K562 (cell line): ENCODE measurements around the gene FRMD4A.

Experiments used
- BDP1 ChIP-seq: IDR thresholded peaks from 3 replicates; pipeline ENCODE4 v1.6.1; 2011; ENCODE audit not compliant: insufficient read length, insufficient read depth
- FOSL1 ChIP-seq: fragments of 200-800 bp; sonication (Bioruptor generic); conservative IDR thresholded peaks from 2 replicates; pipeline ENCODE4 v1.6.1; 2016; ENCODE audit warnings: missing genetic modification characterization, missing compliant biosample characterization
- HIVEP1 ChIP-seq: fragments of 250-450 bp; sonication (Bioruptor Pico); IDR thresholded peaks from 2 replicates; pipeline ENCODE4 v1.4.0; 2020; ENCODE audit warnings: mild to moderate bottlenecking
- JUNB ChIP-seq: fragments of 450-650 bp; formaldehyde crosslinking; conservative IDR thresholded peaks from 2 replicates; pipeline ENCODE4 v1.4.0; 2020; ENCODE audit warnings: mild to moderate bottlenecking
- LARP7 ChIP-seq: fragments of 450-650 bp; IDR thresholded peaks from 2 replicates; pipeline ENCODE4 v1.6.1; 2016
- POLR2A ChIP-seq: fragments of 450-650 bp; conservative IDR thresholded peaks from 2 replicates; pipeline ENCODE4 v1.6.1; 2016
- SAFB ChIP-seq: fragments of 200-400 bp; formaldehyde crosslinking; IDR thresholded peaks from 2 replicates; pipeline ENCODE4 v1.6.1; 2017; ENCODE audit warnings: low read depth, low read length, borderline replicate concordance
- U2AF2 ChIP-seq: fragments of 200-400 bp; formaldehyde crosslinking; optimal IDR thresholded peaks from 2 replicates; pipeline ENCODE3; 2017; ENCODE audit warnings: low read depth, mild to moderate bottlenecking, low read length
- ZNF274 ChIP-seq: IDR thresholded peaks from 2 replicates; pipeline ENCODE4 v1.6.1; 2011; ENCODE audit warnings: low read depth, mild to moderate bottlenecking, low read length, moderate library complexity, borderline replicate concordance
- ZNF436 ChIP-seq: fragments of 250-450, 450-650 bp; sonication (Bioruptor Pico); formaldehyde crosslinking; IDR thresholded peaks from 2 replicates; pipeline ENCODE4 v1.7.0; 2020; ENCODE audit warnings: mild to moderate bottlenecking
- TF ChIP-seq, protein P1 (sequence below): fragments of 450-650 bp; IDR thresholded peaks from 2 replicates; pipeline ENCODE4 v1.6.1; 2016; ENCODE audit warnings: mild to moderate bottlenecking, moderate library complexity
- TF ChIP-seq, protein P2 (sequence below), 3 experiments: fragments of 200-800 bp in 1 of 3; fragments of 250-450 bp in 1 of 3; fragments of 450-650 bp in 1 of 3; sonication (Bioruptor Pico) in 1 of 3; sonication (Bioruptor generic) in 1 of 3; formaldehyde crosslinking in 1 of 3; IDR thresholded peaks; 2 replicates each; pipeline versions ENCODE4 v1.6.1 to v1.8.0; 2016 to 2022; ENCODE audit warnings: mild to moderate bottlenecking in 2 of 3, missing genetic modification characterization in 2 of 3, missing compliant biosample characterization in 1 of 3, moderate library complexity in 1 of 3
- TF ChIP-seq, protein P3 (sequence below), 3 experiments: IDR thresholded peaks in 2 of 3; conservative IDR thresholded peaks in 1 of 3; 2 replicates each; pipeline ENCODE4 v1.5.1; 2011 to 2012; ENCODE audit warnings: low read length in 3 of 3, mild to moderate bottlenecking in 3 of 3, control low read depth in 2 of 3, improper control_type of control experiment in 1 of 3, inconsistent platforms in 1 of 3, low read depth in 1 of 3, mixed read lengths in 1 of 3, moderate library complexity in 1 of 3; ENCODE audit not compliant: insufficient read depth in 2 of 3

DNA sequence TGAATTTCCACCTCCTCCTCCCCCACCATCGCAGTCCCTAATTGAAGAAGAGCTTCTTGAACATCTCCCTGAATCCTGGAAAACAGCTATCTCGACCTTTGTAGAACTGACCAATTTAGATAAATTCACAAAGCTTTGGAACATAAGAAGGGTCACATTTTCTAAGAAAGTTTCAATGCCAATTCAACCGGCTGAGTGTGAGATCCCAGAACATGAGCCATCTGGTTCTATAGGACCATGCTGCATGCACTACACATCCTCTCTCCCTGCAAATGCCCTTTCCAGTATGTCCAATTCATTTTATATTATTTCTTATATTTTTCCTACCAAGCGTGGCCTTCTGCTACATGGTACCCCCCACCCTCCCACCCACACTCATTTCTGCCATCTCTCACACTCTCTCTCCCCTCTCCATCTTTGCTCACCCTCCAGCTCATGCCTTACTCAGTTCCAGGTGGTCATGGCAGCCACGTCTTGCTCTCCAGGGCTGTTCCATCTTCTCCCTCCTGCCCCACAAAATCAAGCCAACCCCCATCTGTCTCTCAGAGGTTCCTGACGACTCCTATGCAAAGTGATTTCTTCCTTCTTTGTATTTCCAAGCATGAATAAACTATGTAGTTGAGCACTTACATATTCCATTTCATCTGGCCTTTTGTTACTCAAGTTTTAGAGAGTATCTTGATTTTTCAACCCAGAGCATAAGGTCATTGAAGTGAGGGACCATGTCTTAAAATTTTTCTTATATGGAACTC is 19.3 kb downstream of the FRMD4A start:
- TF ChIP-seq, protein P1, sequence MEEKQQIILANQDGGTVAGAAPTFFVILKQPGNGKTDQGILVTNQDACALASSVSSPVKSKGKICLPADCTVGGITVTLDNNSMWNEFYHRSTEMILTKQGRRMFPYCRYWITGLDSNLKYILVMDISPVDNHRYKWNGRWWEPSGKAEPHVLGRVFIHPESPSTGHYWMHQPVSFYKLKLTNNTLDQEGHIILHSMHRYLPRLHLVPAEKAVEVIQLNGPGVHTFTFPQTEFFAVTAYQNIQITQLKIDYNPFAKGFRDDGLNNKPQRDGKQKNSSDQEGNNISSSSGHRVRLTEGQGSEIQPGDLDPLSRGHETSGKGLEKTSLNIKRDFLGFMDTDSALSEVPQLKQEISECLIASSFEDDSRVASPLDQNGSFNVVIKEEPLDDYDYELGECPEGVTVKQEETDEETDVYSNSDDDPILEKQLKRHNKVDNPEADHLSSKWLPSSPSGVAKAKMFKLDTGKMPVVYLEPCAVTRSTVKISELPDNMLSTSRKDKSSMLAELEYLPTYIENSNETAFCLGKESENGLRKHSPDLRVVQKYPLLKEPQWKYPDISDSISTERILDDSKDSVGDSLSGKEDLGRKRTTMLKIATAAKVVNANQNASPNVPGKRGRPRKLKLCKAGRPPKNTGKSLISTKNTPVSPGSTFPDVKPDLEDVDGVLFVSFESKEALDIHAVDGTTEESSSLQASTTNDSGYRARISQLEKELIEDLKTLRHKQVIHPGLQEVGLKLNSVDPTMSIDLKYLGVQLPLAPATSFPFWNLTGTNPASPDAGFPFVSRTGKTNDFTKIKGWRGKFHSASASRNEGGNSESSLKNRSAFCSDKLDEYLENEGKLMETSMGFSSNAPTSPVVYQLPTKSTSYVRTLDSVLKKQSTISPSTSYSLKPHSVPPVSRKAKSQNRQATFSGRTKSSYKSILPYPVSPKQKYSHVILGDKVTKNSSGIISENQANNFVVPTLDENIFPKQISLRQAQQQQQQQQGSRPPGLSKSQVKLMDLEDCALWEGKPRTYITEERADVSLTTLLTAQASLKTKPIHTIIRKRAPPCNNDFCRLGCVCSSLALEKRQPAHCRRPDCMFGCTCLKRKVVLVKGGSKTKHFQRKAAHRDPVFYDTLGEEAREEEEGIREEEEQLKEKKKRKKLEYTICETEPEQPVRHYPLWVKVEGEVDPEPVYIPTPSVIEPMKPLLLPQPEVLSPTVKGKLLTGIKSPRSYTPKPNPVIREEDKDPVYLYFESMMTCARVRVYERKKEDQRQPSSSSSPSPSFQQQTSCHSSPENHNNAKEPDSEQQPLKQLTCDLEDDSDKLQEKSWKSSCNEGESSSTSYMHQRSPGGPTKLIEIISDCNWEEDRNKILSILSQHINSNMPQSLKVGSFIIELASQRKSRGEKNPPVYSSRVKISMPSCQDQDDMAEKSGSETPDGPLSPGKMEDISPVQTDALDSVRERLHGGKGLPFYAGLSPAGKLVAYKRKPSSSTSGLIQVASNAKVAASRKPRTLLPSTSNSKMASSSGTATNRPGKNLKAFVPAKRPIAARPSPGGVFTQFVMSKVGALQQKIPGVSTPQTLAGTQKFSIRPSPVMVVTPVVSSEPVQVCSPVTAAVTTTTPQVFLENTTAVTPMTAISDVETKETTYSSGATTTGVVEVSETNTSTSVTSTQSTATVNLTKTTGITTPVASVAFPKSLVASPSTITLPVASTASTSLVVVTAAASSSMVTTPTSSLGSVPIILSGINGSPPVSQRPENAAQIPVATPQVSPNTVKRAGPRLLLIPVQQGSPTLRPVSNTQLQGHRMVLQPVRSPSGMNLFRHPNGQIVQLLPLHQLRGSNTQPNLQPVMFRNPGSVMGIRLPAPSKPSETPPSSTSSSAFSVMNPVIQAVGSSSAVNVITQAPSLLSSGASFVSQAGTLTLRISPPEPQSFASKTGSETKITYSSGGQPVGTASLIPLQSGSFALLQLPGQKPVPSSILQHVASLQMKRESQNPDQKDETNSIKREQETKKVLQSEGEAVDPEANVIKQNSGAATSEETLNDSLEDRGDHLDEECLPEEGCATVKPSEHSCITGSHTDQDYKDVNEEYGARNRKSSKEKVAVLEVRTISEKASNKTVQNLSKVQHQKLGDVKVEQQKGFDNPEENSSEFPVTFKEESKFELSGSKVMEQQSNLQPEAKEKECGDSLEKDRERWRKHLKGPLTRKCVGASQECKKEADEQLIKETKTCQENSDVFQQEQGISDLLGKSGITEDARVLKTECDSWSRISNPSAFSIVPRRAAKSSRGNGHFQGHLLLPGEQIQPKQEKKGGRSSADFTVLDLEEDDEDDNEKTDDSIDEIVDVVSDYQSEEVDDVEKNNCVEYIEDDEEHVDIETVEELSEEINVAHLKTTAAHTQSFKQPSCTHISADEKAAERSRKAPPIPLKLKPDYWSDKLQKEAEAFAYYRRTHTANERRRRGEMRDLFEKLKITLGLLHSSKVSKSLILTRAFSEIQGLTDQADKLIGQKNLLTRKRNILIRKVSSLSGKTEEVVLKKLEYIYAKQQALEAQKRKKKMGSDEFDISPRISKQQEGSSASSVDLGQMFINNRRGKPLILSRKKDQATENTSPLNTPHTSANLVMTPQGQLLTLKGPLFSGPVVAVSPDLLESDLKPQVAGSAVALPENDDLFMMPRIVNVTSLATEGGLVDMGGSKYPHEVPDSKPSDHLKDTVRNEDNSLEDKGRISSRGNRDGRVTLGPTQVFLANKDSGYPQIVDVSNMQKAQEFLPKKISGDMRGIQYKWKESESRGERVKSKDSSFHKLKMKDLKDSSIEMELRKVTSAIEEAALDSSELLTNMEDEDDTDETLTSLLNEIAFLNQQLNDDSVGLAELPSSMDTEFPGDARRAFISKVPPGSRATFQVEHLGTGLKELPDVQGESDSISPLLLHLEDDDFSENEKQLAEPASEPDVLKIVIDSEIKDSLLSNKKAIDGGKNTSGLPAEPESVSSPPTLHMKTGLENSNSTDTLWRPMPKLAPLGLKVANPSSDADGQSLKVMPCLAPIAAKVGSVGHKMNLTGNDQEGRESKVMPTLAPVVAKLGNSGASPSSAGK = no peak
- TF ChIP-seq, protein P2, sequence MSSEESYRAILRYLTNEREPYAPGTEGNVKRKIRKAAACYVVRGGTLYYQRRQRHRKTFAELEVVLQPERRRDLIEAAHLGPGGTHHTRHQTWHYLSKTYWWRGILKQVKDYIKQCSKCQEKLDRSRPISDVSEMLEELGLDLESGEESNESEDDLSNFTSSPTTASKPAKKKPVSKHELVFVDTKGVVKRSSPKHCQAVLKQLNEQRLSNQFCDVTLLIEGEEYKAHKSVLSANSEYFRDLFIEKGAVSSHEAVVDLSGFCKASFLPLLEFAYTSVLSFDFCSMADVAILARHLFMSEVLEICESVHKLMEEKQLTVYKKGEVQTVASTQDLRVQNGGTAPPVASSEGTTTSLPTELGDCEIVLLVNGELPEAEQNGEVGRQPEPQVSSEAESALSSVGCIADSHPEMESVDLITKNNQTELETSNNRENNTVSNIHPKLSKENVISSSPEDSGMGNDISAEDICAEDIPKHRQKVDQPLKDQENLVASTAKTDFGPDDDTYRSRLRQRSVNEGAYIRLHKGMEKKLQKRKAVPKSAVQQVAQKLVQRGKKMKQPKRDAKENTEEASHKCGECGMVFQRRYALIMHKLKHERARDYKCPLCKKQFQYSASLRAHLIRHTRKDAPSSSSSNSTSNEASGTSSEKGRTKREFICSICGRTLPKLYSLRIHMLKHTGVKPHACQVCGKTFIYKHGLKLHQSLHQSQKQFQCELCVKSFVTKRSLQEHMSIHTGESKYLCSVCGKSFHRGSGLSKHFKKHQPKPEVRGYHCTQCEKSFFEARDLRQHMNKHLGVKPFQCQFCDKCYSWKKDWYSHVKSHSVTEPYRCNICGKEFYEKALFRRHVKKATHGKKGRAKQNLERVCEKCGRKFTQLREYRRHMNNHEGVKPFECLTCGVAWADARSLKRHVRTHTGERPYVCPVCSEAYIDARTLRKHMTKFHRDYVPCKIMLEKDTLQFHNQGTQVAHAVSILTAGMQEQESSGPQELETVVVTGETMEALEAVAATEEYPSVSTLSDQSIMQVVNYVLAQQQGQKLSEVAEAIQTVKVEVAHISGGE (CRISPR knock-in tag; IDR thresholded peaks at IDR 0.05) = no peak
- TF ChIP-seq LARP7 (no peak), FOSL1 (tag) (no peak), BDP1 (no peak), ZNF274 (no peak), POLR2A (no peak), U2AF2 (no peak), SAFB (no peak), ZNF436 (CRISPR knock-in tag) (no peak), JUNB (CRISPR knock-in tag) (no peak), HIVEP1 (CRISPR knock-in tag) (no peak)
- TF ChIP-seq, protein P3, sequence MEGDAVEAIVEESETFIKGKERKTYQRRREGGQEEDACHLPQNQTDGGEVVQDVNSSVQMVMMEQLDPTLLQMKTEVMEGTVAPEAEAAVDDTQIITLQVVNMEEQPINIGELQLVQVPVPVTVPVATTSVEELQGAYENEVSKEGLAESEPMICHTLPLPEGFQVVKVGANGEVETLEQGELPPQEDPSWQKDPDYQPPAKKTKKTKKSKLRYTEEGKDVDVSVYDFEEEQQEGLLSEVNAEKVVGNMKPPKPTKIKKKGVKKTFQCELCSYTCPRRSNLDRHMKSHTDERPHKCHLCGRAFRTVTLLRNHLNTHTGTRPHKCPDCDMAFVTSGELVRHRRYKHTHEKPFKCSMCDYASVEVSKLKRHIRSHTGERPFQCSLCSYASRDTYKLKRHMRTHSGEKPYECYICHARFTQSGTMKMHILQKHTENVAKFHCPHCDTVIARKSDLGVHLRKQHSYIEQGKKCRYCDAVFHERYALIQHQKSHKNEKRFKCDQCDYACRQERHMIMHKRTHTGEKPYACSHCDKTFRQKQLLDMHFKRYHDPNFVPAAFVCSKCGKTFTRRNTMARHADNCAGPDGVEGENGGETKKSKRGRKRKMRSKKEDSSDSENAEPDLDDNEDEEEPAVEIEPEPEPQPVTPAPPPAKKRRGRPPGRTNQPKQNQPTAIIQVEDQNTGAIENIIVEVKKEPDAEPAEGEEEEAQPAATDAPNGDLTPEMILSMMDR (IDR thresholded peaks at IDR 0.05 in 2 of 3, conservative IDR thresholded peaks at IDR 0.05 in 1 of 3; ENCODE audit: insufficient read depth in 2 of 3, low read depth in 1 of 3, low read length in 3 of 3) = no peak
